Kidney epithelial cell (primary cell): ENCODE measurements around the gene SMAD2. TPM values are rescaled to one million over a fixed set of nuclear protein-coding genes. Genes with fewer than 3 reads are reported as not detected.

Source experiments
- DNase-seq: peaks from one replicate; pipeline ENCODE4 v3.0.0-alpha.2; 2010; ENCODE audit warnings: low read depth
- H3K27me3 ChIP-seq: 2 replicates; pipeline ENCODE4 v1.6.0; 2011; ENCODE audit warnings: low read length; ENCODE audit not compliant: control insufficient read depth, insufficient read depth
- H3K36me3 ChIP-seq: 2 replicates; pipeline ENCODE4 v1.5.1; 2011; ENCODE audit warnings: low read length; ENCODE audit not compliant: control insufficient read depth, insufficient read depth
- H3K4me3 ChIP-seq: 2 replicates; pipeline ENCODE4 v1.5.1; 2011; ENCODE audit warnings: low read depth, mild to moderate bottlenecking, control low read depth, low read length
- CTCF ChIP-seq: IDR thresholded peaks from 2 replicates; pipeline ENCODE4 v1.5.1; 2011; ENCODE audit warnings: mild to moderate bottlenecking, moderate library complexity, low read length, control low read depth, inconsistent platforms; ENCODE audit not compliant: insufficient read depth, poor library complexity, severe bottlenecking
- total RNA-seq: library from RNA; depleted of rRNA; stranded (reverse); fragments of >200 nt; gene quantifications from 2 replicates; pipeline ENCODE4 v1.2.3, GENCODE V29; 2015

Gene SMAD2
- total RNA-seq, 1 donor from 2014 or later: 122 TPM

- no peaks in the 10 kb centered on the region for H3K36me3 ChIP-seq
- TF ChIP-seq CTCF: no peak
- no peaks in the 10 kb centered on the region for H3K27me3 ChIP-seq
- DNase-seq: no peak
- peak overlapping the region; percentile 64 for H3K4me3 ChIP-seq
Measured at GRCh38 chr18:47931718-47932103, 1.3 kb upstream of the SMAD2 start.

- H3K27me3 ChIP-seq: no peaks in the 10 kb centered on the region
- no peak for TF ChIP-seq CTCF
- peak; percentile 67 for DNase-seq
Measured at GRCh38 chr18:47930931-47931717, 665 bp upstream of the SMAD2 start.

GRCh38 chr18:47929681-47930198 is 719 bp downstream of the SMAD2 start:
- no peaks in the 10 kb centered on the region for H3K36me3 ChIP-seq
- H3K27me3 ChIP-seq: no peaks in the 10 kb centered on the region
- TF ChIP-seq CTCF: no peak
- H3K4me3 ChIP-seq: peak overlapping the region; percentile 64
- no peak for DNase-seq

More at GRCh38 chr18:47930931-47931717, 665 bp upstream of the SMAD2 start:
- H3K4me3 ChIP-seq: peak overlapping the region; percentile 64
- no peaks in the 10 kb centered on the region for H3K36me3 ChIP-seq

- no peak for DNase-seq
- H3K4me3 ChIP-seq: peak overlapping the region; percentile 64
- H3K36me3 ChIP-seq: no peaks in the 10 kb centered on the region
- no peak for TF ChIP-seq CTCF
- no peaks in the 10 kb centered on the region for H3K27me3 ChIP-seq
Measured at GRCh38 chr18:47928466-47928865, 2.0 kb downstream of the SMAD2 start.

GRCh38 chr18:47926101-47926850 is 4.2 kb downstream of the SMAD2 start:
- no peaks in the 10 kb centered on the region for H3K27me3 ChIP-seq
- TF ChIP-seq CTCF: no peak

More at GRCh38 chr18:47926101-47926850, 4.2 kb downstream of the SMAD2 start:
- no peak for DNase-seq
- no peak overlapping the region for H3K4me3 ChIP-seq
- no peaks in the 10 kb centered on the region for H3K36me3 ChIP-seq
